ENCODE results near the gene DNAJC7.

The DNAJC7 gene

DNA sequence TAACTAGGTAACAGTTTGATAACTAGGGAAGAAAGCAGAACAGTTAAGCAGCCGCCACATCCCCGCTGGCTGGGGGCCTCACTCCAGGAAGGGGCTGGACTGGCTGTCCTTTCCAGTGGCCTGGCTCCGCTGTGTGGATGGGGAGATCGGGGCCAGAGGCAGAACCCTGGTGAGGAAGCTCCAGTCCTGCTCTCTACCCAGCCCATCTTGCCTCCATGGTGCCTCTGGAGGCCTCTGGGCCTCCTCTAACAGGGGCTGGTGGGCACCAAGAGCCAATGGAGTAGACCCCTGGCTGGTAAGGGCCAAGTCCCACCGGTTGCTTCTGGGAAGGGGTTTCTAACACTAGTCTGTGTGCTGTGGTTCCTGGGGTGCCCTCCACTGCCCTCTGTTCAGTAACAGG, 42.6 kb downstream of the DNAJC7 start:
- no peak for DNase-seq

DNA sequence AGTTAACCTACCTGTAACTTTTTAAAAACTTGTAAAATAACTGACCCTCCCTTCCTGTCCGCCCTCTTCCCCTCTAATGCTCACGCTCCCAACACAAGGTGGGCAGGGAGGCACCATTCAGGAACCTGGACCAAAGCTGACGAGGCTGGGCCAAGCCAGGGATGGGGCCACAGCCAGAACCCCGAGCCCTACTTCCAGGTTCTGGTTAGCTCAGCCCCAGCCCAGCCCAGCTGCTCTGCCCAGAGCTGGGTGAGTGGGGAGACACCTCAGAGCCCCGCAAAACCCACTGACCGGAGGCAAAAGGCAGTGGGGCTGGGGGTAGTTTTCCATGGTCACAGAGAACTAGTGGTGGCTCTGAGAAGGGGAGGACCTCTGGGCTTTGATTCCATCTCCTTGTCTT, 43.2 kb downstream of the DNAJC7 start:
- DNase-seq = no peak

DNA sequence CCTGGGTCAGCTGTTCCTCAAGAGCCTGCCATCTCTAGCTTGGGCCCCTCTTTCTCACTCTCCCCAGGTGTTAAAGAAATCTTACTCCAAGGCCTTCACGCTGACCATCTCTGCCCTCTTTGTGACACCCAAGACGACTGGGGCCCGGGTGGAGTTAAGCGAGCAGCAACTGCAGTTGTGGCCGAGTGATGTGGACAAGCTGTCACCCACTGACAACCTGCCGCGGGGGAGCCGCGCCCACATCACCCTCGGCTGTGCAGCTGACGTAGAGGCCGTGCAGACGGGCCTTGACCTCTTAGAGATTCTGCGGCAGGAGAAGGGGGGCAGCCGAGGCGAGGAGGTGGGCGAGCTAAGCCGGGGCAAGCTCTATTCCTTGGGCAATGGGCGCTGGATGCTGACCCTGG, 43.8 kb downstream of the DNAJC7 start:
- no peak for DNase-seq

DNA sequence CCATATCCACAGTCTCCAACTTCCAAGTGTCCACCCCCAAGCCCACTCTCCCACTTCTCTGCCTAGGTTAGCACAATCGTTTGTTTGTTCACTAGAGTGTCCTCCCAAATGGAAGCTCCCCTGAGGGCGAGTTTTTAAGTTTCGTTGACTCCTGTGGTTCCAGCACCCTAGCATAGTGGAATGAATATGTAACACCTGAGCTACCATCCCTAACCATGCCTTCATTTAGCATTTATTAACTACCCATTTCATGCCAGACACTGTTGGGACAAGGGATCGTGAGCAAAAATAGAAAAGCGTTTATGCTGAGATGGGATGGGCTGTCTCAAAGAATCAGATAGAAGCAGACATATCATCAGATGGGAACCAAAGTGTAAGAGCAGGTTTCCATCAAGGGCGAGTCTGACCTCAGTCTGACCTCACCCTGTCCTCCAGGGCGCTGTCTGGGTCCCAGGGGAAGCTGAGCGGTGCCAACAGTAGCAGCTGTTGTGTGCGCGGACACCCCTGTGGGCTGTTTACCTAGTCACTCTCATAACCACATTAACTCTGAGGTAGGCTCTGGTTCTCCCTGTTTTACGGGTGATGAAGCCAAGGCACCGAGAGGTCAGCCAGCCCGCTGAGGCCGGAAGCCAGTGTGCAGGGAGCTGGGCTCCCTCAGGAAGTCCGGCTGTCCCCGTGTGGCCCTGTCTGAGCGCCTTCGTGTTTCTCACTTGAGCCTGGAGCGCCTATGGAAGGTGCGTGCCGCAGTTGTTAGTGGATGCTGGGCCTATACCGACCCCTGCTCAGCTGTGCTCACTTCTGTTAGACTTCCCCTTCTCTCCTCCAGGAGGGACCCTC, 44.5 kb downstream of the DNAJC7 start:
- no peak for DNase-seq

DNA sequence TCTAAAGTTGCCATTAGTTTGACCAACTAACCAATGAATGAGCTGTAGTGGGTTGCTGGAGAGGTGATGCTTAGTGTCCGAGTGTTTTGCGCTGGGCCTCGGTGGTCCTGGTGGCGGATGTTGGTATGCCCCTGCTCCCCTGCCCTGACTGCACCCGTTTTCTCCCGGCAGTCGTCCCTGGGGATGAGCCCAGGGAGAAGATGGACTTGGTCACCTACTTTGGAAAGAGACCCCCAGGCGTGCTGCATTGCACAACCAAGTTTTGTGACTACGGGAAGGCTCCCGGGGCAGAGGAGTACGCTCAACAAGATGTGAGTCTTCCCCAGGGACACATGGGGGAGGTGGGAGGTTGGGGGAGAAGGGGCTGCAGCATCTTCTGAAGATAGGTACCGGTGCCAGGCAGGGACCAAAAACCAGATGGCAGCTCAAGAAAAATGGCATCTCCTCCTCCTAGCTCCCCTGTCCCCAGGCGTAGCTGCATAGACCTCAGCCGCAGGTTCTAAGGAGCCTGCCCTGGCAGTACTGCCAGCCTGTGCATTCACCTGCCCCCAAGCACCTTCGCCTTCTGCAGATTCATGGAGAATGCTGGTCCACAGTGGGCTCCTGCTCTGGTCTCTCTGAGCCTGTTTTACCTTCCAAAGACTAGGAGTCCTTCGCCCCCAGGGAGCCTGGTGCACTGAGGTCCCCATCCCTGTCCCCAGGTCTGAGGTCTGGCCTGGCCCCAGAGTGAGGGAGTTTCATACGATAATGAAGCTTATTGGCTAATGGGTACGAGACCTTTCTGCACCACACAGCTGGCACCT, 45.3 kb downstream of the DNAJC7 start:
- DNase-seq = no peak

DNA sequence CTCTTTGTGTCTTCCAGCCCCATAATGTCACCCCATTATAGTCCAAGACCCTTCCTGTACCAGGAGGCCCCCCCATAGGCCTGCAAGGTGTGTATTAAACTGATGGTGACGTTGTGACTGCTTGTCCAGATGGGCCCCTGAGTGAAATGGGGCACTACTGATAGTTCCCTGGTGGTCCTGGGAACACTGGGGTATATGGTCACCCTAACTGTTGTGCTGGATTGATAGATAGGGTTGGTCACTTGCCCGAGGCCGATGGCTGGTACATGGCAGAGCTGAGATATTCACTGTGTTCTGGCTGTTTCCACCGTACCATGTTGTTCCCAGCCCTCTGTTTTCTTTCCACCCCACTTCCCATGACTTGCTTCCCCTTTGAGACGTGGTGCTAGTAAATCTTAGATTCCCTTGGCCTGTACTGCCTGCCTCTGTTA, 46.3 kb downstream of the DNAJC7 start:
- no peak for DNase-seq

DNA sequence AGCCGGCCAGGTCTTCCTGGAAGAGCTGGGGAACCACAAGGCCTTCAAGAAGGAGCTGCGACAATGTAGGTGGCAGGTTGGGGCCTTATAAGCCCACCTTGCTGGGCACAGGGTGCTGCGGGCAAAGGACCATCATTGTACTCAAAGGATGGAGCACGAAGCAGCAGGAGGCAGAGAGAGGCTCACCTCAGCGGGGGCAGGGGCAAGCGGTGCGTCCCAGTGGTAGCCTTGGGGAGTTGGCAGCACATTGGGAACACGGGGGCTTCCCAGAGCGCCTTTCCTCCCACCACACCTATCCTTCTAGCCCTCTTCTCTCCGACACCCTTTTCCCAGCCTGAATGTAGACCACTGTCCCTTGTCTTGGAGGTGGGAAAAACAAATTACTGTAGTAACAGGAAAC, 48.6 kb downstream of the DNAJC7 start:
- no peak for DNase-seq

DNA sequence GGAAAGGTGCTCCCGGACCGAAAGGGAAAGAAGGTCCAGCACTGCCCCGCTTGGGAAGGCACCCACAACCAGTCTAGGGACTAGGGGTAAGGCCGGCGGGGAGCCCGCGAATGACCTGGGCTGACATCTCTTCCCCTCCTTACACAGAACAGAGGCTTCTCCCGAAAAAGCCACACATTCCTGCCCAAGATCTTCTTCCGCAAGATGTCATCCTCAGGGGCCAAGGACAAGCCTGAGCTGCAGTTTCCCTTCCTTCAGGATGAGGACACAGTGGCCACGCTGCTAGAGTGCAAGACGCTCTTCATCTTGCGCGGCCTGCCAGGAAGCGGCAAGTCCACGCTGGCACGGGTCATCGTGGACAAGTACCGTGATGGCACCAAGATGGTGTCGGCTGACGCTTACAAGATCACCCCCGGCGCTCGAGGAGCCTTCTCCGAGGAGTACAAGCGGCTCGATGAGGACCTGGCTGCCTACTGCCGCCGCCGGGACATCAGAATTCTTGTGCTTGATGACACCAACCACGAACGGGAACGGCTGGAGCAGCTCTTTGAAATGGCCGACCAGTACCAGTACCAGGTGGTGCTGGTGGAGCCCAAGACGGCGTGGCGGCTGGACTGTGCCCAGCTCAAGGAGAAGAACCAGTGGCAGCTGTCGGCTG, 49.2 kb downstream of the DNAJC7 start:
- DNase-seq = no peak

DNA sequence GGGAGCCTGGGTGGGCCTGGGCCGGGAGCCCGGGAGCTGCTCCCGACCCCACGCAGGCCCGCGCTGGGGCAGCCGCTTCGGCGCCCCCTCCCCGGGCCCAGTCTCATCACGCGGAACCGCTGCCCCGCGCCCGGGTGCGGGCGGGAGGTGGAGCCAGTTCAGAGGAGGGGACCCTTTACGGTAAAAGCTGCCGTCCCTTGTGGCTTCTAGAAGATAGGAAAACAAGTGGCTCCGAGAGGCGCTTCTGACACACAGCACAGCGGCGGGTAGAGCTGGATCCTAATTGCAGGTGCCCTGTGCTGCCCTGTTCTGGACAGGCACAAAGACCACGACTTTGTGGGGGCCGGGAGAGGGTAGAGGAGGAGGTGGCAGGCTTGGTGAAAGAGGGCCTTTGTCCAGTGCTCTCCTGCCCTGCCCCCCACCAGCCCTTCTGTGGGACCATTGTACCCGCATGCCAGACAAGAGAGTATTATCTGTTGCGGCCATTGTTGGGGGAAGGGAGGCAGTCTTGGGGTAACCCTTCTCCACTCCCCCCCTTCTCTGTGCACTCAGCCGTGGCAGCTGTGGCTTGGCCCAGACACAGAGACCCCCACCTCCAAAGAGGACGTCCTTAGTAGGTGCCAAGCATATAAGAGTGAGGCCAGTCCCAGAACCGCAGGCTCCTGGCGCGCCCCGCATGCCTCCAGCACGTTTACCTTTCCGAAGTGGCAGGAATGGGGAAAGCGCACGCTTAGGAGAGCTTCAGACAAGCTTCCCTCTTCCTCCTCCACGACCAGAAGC, 49.9 kb downstream of the DNAJC7 start:
- peak in 3 of 6 experiments; percentile 36 to 56 (median 53) for DNase-seq

DNA sequence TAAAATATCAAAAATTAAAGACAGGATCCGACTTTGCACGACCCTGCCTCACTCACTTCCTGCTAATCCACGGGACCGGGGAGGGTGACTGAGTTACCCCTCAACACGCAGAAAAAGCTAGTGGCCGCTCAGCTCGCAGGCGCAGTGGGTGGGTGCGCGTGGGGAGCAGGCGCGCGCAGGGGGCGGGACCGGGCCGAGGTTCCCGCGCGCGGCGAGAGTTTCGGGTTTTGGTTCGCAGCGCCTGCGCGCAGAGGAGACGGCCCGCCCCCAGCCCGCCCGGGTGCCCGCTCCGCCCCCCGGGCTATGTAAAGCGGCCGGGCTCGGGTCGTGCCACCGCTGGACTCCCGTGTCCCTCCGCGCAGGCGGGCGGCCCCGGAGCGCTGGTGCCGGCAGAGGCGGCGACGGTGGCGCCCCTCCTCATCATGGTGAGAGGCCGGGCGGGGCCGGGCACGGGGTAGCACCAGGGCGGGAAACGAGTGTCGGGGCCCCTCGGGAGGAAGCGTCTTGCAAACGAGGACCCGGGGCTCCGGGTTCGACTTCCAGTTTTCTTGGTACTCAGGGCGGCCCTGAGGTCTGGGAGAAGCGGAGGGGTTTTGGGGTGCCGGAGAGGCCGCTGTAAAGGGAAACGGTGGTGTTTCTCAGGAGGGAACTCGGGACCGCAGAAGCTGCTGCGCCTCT, 50.6 kb downstream of the DNAJC7 start, which contains the start of gene CNP:
CNP (plus strand) TSS at position 333 of the 678 bp plus-strand sequence; CDS start at position 423, 90 bp downstream.
- DNase-seq = peak; percentile 80 to 90 (median 89)

DNA sequence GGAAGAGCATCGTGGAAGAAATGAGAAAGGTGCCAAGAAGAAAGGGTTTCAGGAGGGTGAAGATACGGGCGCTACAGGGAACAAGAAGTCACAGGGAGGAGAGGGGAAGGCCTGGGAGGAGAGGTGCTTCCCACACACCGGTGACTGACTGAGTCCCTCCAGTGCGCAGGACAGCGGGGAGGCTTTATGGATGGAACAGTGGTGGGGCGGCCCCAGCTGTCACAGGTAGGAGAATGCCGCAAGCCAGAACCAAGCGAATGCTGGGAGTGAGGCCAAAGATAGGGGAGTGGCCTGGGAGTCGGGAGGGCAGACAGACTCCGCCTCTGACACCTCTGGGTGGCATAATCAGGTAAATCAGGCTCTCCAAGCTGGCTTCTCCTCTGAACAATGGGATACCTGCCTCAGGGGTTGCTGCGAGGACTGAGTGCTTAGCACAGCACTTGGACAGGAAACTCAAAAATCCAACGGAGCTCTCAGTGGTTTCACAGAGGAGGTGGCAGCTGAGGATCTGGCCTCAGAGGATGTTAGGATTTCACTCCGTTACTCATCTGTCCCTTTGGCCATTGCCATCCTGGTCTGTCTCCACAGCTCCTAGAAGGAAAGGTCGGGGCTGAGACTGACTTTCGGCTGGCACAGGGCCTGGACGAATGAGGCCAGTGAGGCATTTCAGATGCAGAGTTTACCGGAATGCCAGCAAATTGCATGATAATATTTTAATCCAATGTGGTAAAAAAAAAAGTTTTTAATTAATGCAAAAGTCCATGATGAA, 51.4 kb downstream of the DNAJC7 start:
- peak; percentile 23 to 74 (median 61) for DNase-seq

DNA sequence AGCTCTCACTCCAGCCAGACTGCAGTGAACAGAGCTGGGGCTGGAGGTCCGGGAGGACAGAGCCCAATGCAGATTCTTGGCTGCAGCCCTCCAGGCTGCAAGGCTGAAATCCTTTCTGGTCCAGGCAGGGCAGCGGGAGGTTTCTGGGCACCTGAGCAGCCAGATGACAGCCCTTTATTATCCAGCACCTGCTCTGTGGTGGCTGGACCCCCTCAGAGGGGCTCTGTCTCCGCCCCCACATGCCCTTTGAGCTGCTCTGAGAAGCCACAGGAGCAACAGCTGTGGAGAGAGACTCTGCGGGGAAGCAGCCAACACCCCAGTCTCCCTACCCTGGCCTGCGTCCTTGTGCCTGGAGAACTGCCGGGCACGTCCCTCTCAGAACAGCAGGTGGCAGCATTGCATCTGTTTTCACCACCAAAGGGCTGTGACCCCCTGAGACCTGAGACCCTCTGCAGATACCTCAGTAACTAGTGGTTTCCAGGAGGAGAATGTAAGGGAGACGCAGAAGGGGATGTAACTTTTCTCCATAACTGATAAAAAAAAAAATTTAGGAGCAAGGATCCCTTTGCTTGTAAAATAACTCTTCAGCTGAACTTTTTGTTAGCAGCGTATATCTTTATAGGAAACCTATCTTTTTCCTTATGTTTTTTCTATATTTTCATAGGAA, 54.3 kb downstream of the DNAJC7 start:
- peak; percentile 36 to 75 (median 55) for DNase-seq

DNA sequence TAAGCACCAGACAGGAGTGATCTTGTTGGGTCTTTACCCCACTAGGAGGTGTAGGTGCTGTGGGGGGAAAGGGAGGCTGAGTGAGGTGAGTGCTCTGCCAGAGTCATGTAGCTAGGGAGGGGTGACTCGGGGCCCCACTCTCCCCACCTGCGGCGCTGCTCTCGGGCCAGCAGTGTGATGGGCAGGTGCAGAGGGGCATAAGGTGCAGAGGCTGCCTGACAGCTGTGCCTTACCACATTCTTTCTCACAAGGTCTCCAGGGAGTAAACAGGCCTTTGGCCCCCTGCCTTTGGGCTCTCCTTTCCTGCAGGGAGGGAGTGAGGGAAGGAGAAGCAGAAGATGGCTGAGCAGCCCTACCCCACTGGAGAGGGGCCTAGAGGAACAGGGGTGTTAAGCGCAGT, 55.1 kb downstream of the DNAJC7 start:
- DNase-seq = no peak

DNA sequence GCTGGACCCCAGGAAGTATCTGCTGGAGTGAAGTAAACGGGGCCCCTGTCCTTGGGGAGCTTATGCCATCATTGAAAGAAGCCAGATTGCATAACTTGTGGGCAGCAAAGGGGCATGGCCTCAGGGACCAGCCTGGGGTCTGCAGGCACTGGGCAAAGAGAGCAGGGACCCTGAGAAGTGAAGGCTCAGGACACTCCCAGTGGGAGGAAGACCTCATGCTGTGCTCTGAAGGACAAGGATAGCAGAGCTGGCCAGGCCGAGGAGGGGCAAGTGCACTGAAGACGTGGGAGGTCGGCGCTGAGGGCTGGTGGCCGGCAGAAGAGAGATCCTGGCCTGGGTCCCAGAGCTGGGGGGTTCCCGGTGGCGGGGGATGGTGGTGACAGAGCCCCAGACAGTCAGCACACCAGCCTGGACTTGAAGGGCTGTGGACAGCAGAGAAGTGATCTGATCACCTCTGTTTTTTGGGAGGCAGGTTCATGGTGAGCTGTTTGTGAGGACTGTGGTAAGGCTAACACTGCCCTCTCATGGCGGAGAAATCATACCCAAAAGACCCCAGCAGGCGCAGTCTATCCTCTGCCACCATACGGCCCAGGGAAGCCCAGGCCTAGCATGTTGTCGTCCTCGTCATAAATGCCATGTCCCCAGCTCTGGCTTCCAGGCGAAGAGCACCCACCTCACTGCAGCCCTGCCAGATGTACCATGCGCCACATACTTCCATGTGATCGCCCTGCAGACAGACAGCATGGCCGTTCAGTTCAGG, 57.7 kb downstream of the DNAJC7 start:
- DNase-seq = no peak

DNA sequence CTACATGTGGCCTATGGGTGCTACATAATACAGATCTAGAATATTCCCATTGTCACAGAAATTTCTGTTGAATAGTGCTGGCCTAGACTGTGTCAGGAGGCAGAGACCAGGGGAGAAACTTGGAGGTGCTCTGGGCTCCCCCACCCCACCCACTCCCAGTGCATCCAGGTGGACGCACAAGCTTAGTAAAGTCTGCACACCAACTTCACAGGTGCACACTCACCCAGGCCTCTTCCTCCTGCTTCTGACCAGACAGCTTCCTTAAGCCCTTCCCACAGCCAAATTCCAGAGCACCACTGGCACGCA, 58.3 kb downstream of the DNAJC7 start:
- DNase-seq = no peak

DNA sequence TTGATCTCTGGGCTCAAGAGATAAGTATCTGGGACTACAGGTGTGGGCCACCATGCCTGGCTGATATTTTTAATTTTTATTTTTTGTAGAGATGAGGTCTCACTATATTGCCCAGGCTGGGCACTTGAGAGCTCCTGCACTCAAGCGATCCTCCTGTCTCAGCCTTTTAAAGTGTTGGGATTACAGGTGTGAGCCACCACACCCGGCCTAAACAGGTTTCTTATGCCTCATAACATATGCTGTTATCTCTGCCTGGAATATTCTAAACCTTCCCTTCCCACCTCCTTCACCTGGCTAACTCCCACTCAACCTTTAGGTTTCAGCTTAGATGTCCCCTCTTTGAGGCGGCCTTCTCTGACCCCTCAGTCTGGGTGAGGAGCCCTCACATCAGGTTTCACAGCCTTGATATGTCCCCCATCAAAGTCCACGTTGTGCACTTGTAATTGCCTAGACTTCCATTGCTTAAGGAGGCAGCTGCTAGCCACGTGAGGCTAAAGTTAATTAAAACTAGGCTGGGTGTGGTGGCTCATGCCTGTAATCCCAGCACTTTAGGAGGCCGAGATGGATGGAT, 59.3 kb downstream of the DNAJC7 start:
- DNase-seq = no peak

DNA sequence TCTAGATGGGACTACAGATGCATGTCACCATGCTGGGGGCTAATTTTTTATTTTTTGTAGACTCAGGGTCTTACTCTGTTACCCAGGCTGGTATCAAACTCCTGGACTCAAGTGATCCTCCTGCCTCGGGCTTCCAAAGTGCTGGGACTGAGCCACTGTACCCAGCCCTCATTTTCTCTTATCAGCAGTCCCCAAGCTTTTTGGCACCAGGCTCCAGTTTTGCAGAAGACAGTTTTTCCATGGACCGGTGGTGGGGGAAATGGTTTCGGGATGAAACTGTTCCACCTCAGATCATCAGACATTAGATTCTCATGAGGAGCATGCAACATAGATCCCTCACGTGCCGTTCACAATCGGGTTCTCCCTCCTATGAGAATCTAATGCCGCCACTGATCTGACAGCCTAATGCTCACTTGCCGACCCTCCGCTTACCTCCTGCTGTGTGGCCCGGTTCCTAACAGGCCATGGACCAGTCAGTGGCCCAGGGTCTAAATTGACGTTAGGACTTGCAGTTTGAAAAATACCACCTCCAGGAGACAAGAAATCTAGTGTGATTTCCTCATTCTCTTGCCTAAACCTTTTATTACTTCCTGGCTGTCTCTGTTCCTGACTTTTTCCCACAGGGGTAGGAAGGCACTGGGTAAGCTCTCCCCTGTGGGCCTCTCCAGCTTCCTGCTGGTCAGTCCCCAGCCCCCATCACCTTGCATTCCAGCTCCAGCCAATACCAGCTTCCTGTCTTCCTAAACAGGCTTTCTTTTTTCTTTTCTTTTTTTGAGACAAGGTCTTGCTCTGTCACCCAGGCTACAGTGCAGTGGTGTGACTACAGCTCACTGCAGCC, 60.0 kb downstream of the DNAJC7 start:
- DNase-seq = no peak

DNA sequence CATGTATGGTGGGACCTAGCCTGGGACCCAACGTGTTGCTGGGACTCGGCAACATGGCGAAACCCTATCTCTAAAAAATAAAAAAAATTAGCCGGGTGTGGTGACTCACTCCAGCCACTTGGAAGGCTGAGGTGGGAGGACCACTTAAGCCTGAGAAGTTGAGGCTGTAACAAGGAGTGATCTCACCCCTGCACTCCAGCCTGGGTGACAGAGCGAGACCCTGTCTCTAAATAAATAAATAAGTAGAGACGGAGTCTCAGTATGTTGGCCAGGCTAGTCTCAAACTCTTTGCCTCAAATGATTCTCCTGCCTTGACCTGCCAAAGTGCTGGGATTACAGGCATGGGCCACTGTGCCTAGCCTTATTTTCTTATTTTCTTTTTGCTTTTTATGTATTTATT, 60.7 kb downstream of the DNAJC7 start:
- no peak for DNase-seq
